22Rv1 (cell line): ENCODE measurements around the gene SYNDIG1.

Experiments
- CTCF ChIP-seq: fragments of 450-650 bp; IDR thresholded peaks from 2 replicates; pipeline ENCODE4 v1.5.1; 2017; ENCODE audit warnings: mild to moderate bottlenecking
- ZFX ChIP-seq: fragments of 450-650 bp; IDR thresholded peaks from 2 replicates; pipeline ENCODE4 v1.6.1; 2017; ENCODE audit warnings: antibody characterized with exemption, borderline replicate concordance

- TF ChIP-seq CTCF, result no peak
- TF ChIP-seq ZFX, result no peak
Measured at GRCh38 chr20:24612799-24613775, 143.7 kb downstream of the SYNDIG1 start.
